ES-I3 (cell line): ENCODE measurements around the gene ELAVL3.
"Not testable (repeated sequence)": the region's sequence is repeated elsewhere in the genome, so short reads cannot be mapped to it uniquely, and the experiment has no call there.

Experiments
- H3K36me3 ChIP-seq: 2 replicates; pipeline ENCODE4 v1.6.1; 2013; ENCODE audit warnings: mild to moderate bottlenecking, low read length, control low read depth, moderate library complexity; ENCODE audit not compliant: insufficient read depth
- H3K4me1 ChIP-seq: 2 replicates; pipeline ENCODE4 v1.6.1; 2013; ENCODE audit warnings: mild to moderate bottlenecking, control low read depth, low read length; ENCODE audit not compliant: insufficient read depth
- H3K9ac ChIP-seq: 2 replicates; pipeline ENCODE4 v1.6.1; 2013; ENCODE audit warnings: low read depth, mild to moderate bottlenecking, low read length, moderate library complexity
- H3K9me3 ChIP-seq: 2 replicates; pipeline ENCODE4 v1.6.1; 2013; ENCODE audit warnings: mild to moderate bottlenecking, low read length, moderate library complexity; ENCODE audit not compliant: control insufficient read depth, insufficient read depth

The ELAVL3 gene

GRCh38 chr19:11447347-11448262, 33.2 kb downstream of the ELAVL3 start:
- peaks cover 2% of the 10 kb centered on the region; the same call in 1 of the 2 replicates for H3K36me3 ChIP-seq
- no peak overlapping the region for H3K9ac ChIP-seq
- no peaks in the 10 kb centered on the region for H3K9me3 ChIP-seq
- peaks cover 9% of the 10 kb centered on the region; the same call in 1 of the 2 replicates for H3K4me1 ChIP-seq

GRCh38 chr19:11446652-11447301, 34.1 kb downstream of the ELAVL3 start:
- Histone ChIP-seq H3K36me3 (peaks cover 2% of the 10 kb centered on the region; the same call in 1 of the 2 replicates), H3K9me3 (no peaks in the 10 kb centered on the region), H3K9ac (no peak overlapping the region)

GRCh38 chr19:11446271-11446651, 34.6 kb downstream of the ELAVL3 start:
- H3K9me3 ChIP-seq = no peaks in the 10 kb centered on the region
- peaks cover 2% of the 10 kb centered on the region; the same call in 1 of the 2 replicates for H3K4me1 ChIP-seq
- no peak overlapping the region for H3K9ac ChIP-seq
- peaks cover 2% of the 10 kb centered on the region; the same call in 1 of the 2 replicates for H3K36me3 ChIP-seq

More at GRCh38 chr19:11446652-11447301, 34.1 kb downstream of the ELAVL3 start:
- H3K4me1 ChIP-seq = peaks cover 4% of the 10 kb centered on the region; the same call in 1 of the 2 replicates

GRCh38 chr19:11445141-11445540, 35.7 kb downstream of the ELAVL3 start:
- Histone ChIP-seq H3K9ac (no peak overlapping the region), H3K36me3 (peaks cover 4% of the 10 kb centered on the region; the same call in 1 of the 2 replicates)

GRCh38 chr19:11444059-11444458, 36.8 kb downstream of the ELAVL3 start:
- H3K9ac ChIP-seq = no peak overlapping the region
- no peaks in the 10 kb centered on the region for H3K4me1 ChIP-seq
- peaks cover 4% of the 10 kb centered on the region; the same call in 1 of the 2 replicates for H3K36me3 ChIP-seq

More at GRCh38 chr19:11445141-11445540, 35.7 kb downstream of the ELAVL3 start:
- no peaks in the 10 kb centered on the region for H3K4me1 ChIP-seq
- H3K9me3 ChIP-seq = no peaks in the 10 kb centered on the region

DNA sequence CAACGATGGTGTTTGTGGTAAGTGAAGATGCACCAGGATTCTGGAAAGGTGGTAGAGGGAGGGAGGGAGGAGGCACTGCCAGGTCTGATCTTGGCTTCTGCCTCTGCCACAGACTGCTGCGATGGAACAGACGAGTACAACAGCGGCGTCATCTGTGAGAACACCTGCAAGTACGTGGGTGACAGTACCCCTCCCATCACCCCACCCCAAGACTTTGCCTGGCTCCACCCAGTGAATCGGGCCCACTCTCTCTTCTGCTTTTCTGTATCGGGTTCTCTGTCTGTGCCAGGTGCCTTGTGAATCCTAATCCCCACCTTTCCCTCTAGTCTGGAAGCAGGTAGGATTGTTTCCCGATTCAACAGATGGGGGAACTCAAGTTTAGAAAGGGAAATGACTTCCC, 42.9 kb downstream of the ELAVL3 start:
- no peaks in the 10 kb centered on the region for H3K9me3 ChIP-seq
- H3K36me3 ChIP-seq = peaks cover 12% of the 10 kb centered on the region; the same call in 1 of the 2 replicates
- H3K9ac ChIP-seq = no peak overlapping the region
- peaks cover 4% of the 10 kb centered on the region; the same call in 1 of the 2 replicates for H3K4me1 ChIP-seq

More at GRCh38 chr19:11444059-11444458, 36.8 kb downstream of the ELAVL3 start:
- no peaks in the 10 kb centered on the region for H3K9me3 ChIP-seq

DNA sequence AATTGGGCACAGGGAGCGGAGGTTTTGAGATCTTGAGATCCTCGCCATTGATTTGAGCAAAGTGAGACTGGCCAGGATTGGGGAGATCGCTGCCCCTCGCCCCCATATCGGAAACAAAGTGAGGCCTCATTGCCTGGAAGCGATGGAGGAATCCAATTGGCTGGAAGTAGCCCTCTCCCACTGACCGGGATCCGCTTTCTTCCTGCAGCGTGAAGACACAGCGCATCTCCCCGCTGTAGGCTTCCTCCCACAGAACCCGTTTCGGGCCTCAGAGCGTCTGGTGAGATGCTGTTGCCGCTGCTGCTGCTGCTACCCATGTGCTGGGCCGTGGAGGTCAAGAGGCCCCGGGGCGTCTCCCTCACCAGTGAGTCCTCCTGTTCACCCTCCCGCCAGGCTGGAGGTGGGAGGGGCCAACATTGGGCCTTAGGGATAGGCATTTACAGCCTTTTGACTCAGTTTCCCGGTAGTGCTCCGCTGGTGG, 45.0 kb downstream of the ELAVL3 start:
- Histone ChIP-seq H3K36me3 (peaks cover 10% of the 10 kb centered on the region; the same call in 1 of the 2 replicates), H3K4me1 (peaks cover 4% of the 10 kb centered on the region; the same call in 1 of the 2 replicates), H3K9me3 (no peaks in the 10 kb centered on the region), H3K9ac (peak overlapping the region; percentile 86)

- H3K4me1 ChIP-seq = peaks cover 4% of the 10 kb centered on the region; the same call in 1 of the 2 replicates
- H3K9me3 ChIP-seq = no peaks in the 10 kb centered on the region
- peak within 1 kb of the TSS; percentile 86 for H3K9ac ChIP-seq
- H3K36me3 ChIP-seq = peaks cover 10% of the 10 kb centered on the region; the same call in 1 of the 2 replicates
Measured at GRCh38 chr19:11435057-11435832, 45.6 kb downstream of the ELAVL3 start, which contains the start of the genes ODAD3 and PRKCSH. ODAD3 (minus strand) TSS chr19:11435121; CDS start chr19:11435016, 105 bp downstream. PRKCSH (plus strand) TSS chr19:11435635; CDS start chr19:11436118, 483 bp downstream.

DNA sequence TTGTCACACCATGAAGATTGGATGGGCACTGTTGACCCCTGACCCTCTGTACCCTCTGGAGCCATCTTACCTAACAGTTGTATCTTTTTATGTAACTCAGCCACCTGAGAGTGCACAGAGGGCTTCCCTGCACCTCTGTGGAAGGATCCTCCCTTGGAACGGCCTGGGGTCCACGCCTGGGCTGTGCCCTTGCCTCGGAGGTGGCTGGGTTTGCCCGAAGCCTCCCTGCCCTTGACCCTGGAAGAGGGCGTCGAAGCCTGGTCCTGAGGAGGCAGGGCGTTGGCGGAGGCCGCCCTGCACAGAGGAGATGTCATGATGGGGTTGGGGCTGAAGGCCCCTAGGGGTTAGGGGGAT, 46.2 kb downstream of the ELAVL3 start:
- H3K4me1 ChIP-seq = peaks cover 4% of the 10 kb centered on the region; the same call in 1 of the 2 replicates
- H3K9ac ChIP-seq = peak overlapping the region; percentile 48
- H3K36me3 ChIP-seq = peaks cover 10% of the 10 kb centered on the region; the same call in 1 of the 2 replicates
- H3K9me3 ChIP-seq = no peaks in the 10 kb centered on the region

GRCh38 chr19:11433526-11433925, 47.3 kb downstream of the ELAVL3 start:
- H3K36me3 ChIP-seq, H3K9me3 ChIP-seq, H3K4me1 ChIP-seq, H3K9ac ChIP-seq: not testable (repeated sequence)

DNA sequence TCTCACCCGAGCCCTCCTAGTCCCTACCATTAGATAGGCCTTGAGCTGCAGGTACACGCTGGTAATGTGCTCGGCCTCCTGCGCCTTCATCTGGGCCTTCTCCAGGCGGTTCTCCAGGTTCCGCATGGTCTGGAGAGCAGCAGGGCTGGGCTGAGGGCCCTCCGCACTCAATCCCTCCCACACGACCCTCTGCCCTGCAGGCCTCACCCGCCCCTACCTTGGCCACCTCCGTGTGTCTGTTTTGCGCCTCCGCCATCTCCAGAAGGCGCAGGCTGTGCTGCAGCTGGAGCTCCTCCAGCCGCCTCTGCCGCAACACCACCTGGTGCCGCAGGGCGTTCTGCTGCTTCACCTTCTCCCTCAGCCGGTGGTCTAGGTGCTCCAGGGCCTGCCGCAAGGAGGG, 54.2 kb downstream of the ELAVL3 start:
- Histone ChIP-seq H3K4me1 (no peaks in the 10 kb centered on the region), H3K9me3 (no peaks in the 10 kb centered on the region), H3K9ac (no peak overlapping the region), H3K36me3 (no peaks in the 10 kb centered on the region)

DNA sequence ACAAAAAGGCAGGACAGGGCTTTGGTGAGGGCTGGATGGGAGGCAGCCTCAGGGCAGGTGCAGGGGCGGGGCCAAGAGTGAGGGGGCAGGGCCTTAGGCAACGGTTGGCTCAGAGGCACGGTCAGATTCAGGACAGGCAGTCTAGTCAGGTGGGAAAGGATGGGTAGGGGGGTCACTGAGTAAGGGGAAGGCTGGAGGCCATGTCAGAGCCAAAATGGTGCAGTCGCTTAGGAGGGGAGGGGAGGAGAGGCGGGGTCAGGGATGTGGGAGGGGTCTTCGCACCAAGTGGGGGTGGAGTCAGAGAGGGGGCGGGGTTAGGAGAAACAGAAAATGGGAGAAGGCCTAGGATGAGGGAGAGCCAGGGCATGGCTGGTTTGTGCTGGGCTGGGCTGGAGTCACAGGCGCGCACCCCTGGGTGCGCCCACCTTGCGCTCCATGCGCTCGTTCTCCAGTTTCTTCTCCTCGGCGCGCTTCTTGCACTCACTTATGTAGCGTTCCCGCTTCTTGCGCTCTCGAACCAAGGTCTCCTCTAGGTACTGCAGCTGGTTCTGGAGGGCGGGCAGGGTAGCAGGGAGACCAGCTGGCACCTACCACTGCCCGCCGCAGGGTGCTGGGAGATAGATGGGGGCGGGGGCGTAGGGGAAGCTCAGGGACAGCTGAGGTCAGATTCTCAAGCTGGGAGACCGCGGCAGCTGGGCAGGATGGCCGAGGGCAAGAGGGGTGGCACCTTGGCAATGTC, 55.0 kb downstream of the ELAVL3 start:
- Histone ChIP-seq H3K36me3 (no peaks in the 10 kb centered on the region), H3K9me3 (no peaks in the 10 kb centered on the region), H3K9ac (no peak overlapping the region), H3K4me1 (no peaks in the 10 kb centered on the region)

DNA sequence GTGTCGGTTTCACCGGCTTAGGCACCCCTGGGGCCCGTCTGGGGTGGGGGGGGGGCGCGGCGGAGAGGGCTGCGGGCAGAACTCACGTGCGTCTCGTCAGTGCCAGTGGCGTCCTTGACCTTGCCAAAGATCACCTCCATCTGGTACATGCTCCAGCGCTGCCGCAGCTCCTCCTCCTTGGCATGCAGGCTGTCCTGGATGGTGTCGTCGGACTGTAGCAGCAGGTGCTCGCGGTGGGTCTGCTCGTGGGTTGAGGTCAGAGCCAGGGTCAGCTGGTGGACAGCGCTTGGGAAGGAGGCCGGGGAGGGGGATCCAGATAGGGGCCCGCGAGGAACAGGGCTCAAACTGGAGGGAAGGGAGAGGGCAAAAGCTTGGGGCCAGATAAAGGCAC, 57.1 kb downstream of the ELAVL3 start:
- no peaks in the 10 kb centered on the region for H3K9me3 ChIP-seq
- no peak overlapping the region; the same call in 1 of the 2 replicates for H3K9ac ChIP-seq
- no peaks in the 10 kb centered on the region for H3K36me3 ChIP-seq
- H3K4me1 ChIP-seq = peaks cover 8% of the 10 kb centered on the region; the same call in 1 of the 2 replicates
